Measurements from ENCODE around the gene UMPS.

- TF ChIP-seq CTCF (IDR thresholded peaks at IDR 0.05) (no peak), POLR2A (IDR thresholded peaks at IDR 0.05) (no peak), POLR2AphosphoS5 (IDR thresholded peaks at IDR 0.05) (no peak), EP300 (IDR thresholded peaks at IDR 0.05) (no peak)
Observed at GRCh38 chr3:124702950-124703349, 27.3 kb upstream of the UMPS start.
